GM19035 (cell line): ENCODE results near the gene EXOC3L2.

ENCODE experiments used
- ATAC-seq: cut with Tn5 transposase; IDR thresholded peaks from one replicate; pipeline ENCODE4 v1.9.1; 2021; ENCODE audit not compliant: unreplicated experiment

The EXOC3L2 gene

DNA sequence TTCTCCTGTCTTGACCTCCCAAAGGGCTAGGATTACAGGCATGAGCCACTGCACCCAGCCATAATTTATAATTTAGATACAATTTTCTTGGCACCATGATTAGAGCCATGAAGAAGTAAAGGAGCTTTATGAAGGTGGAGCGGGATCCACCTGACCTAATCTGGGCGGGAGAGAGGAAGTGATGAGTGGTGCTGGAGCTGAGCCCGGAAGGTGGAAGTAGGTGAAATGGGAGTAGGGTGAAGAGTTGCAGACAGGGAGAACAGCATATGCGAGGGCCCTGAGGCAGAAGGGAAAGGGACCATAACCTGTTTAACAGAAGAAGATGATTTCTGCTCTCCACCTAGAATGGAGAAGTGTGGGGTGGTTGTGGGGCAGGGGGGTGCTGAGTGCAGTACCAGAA, 62.4 kb downstream of the EXOC3L2 start:
- no peak for ATAC-seq

DNA sequence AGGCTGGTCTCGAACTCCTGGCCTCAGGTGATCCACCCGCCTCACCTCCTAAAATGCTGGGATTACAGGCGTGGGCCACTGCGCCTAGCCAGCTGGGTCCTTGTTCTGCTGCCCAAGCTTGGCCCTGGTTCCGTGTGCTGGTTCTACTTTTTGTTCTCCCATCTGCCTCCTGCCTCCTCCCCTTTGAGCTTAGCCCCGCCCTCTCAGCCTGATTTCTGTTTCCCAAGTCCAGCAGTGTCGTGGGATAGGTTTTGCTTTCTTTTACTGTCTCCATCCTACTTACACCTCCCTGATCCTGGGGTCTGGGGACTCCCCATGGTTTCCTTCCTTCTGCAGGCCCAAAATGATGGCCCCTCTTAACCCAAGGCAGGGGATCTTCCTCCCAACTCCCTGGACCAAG, 64.3 kb downstream of the EXOC3L2 start:
- no peak for ATAC-seq

DNA sequence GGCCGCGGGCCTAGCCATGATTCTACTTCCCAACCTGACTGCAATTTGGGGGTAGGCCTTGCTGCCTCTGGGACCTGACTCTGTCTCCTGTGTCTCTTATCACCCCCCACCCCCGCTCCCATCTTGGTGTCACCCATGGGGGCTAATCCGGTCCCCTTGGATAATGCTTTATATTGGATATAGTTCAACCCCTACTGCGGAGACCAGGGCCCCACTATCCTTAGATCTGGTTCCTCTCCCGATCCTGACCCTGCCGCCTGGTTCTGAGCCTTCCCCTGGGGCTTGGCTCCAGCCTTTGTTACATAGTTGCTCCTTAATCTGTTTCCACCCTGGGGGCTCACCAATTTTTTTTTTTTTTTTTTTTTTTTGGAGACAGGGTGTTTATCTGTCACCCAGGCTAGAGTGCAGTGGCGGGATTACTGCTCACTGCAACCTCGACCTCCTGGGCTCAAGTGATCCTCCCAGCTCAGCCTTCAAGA, 65.3 kb downstream of the EXOC3L2 start:
- ATAC-seq = no peak

DNA sequence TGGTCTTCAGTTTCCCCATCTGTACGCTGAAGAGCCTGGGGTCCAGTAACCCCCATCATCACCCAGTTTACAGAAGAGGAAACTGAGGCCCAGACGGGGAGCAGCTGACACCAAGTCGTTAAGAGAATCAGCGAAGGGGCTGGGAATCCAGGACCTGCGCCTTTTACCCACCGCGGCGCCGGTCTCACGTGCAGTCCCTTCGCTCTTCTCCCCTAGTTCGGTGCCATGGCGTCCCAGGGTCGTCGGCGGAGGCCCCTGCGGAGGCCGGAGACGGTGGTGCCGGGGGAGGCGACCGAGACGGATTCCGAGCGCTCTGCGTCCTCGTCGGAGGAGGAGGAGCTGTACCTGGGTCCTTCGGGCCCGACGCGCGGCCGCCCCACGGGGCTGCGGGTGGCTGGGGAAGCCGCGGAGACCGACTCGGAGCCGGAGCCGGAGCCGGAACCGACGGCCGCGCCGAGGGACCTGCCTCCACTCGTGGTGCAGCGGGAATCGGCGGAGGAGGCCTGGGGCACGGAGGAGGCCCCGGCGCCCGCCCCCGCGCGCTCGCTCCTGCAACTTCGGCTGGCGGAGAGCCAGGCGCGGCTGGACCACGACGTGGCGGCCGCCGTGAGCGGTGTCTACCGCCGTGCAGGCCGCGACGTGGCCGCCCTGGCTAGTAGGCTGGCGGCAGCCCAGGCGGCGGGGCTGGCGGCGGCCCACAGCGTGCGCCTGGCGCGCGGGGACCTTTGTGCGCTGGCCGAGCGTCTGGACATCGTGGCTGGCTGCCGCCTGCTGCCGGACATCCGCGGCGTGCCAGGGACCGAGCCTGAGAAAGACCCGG, 65.9 kb downstream of the EXOC3L2 start:
- no peak for ATAC-seq

DNA sequence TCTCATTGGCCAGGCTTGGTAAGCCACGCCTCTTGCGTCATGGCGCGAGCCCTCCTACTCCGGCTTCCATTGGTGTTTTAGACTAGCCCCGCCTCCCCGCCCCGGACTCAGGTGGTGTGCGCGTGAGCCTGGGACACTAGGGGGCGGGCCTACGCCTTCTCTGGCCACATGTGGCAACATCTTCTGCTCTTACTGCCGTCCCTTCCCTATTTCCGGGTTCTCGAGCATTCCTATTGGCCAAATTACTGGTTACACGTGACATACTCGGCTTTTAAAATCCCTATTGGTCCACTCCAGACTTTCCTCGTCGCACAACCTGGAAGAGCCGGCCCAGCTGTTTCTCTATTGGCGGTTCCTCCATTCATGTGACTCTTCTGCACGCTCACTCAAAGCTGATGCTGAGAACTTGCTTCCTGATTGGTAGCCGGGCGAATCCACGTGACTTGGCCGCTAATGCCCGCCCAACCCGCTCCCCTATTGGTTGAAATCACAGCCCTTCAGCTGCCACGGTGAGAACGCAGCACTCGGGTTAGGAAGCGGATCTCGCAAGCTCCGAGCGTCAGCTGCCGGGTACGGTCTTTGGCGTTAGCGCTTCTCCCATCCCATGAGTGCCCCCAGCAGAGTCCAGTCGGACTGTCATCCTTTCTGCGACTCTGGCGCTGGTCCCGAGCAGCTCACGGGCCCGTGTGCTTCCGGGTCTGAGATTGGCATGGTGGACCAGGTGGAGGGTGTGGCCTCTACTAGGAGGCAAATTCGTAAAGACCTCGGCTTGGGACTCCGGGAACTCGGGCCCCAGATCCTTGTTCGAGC, 66.7 kb downstream of the EXOC3L2 start, which contains the start of gene BLOC1S3:
TSS of gene BLOC1S3 (plus strand) at position 523 of the 810 bp plus-strand sequence. CDS start 513 bp downstream, outside the sequence.
- peak; percentile 81 for ATAC-seq

DNA sequence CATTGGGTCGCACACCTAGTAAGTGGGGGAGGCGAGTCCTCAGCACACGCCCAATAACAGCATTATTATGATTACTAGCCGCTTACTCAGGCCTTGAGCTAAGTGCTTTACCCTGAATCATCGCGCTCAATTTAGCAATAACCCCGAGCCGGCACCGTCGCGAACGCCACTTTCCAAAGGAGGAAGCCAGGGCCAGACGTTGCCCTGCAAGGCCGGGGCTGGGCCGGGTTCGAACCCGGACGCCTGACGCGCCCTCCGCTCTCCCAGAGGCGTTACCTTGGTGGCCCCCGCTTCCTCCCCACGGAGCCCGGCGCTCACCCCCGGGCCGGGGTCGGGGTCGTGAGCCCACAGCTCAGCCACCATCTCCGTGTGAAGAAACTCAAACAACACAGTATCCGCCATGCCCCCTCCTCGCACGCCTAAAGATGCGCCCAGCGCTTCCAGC, 67.4 kb downstream of the EXOC3L2 start, which contains the start of gene TRAPPC6A:
TSS of gene TRAPPC6A (minus strand) at position 421 of the 445 bp plus-strand sequence. CDS start at position 402, 19 bp downstream.
- peak; percentile 2 for ATAC-seq

DNA sequence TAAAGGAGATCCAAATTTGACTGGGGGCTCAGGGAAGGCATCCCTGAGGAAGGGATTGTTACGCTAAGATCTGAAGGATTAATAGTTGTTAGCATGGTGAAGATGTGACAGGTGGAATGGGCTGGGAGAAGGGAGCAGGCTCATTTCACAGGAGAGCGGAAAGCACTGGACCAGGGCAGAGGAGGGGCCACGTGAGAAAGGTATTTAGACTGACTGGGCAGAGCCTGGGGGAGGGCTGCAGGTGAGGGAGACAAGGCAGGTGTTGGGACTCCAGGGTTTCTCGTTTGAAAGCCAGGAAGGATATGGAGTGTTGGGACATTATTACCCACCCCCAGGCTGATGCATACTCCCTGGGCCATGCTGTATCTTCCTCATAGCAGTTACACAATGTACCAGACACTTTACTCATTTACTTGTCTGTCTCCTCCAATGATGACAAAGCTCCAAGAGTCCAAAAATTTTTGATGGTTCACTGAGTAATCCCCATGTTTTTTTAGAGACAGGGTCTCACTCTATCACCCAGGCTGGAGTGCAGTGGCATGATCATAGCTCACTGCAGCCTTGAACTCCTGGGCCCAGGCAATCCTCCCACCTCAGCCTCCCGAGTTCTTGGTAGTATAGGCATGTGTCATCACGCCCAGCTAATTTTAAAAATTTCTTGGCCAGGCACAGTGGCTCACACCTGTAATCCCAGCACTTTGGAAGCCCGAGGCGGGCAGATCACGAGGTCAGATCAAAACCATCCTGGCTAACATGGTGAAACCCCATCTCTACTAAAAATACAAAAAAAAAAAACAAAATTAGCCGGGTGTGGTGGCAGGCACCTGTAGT, 69.5 kb downstream of the EXOC3L2 start:
- no peak for ATAC-seq

DNA sequence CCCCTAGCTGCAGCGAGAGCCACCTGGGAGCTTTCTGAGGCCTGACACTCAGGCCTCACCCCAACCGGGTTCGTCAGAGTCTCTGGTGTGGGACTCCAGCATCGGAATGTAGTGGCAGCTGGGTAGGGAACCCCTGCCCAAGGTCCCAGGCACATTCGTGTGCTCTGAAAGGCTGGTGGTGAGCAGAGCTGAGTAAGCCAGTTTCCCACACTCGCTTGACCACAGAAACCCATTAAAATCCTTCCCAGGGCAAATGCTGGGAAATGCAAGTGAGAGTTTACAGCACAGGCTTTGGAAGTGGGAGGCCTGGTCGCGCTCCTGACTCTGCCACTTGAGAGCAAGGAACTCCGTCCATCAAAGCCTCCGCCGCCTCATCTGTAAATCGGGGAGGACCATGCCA, 71.4 kb downstream of the EXOC3L2 start:
- no peak for ATAC-seq

DNA sequence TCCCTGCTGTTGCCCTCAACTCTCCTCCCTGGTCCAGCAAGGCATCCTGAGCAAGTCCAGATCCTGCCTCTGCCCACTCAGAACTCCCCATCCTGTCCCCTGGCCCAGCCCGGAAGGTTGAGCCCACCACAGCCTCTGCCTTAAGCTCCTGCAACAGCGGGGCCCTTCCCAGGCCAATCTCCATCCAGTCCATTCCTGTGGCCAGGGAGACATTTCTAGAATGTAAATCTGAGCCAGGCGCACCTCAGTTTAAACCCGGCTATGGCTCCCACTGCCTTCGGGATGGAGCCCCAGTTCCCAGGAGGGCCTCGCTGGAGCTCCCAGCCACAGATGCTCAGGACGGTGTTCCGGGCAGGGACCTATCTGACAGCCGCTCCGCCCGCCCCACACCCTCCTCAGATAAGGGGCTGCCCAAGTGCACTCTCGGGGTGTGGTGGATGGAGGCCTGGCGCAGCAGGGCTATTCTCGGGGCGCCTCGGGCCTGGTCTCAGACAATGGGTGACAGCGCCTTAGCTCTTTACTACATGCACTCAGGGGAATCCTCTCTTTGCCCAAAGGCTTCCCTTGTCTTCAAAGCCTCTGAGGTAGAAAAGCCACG, 72.5 kb downstream of the EXOC3L2 start:
- ATAC-seq = no peak

DNA sequence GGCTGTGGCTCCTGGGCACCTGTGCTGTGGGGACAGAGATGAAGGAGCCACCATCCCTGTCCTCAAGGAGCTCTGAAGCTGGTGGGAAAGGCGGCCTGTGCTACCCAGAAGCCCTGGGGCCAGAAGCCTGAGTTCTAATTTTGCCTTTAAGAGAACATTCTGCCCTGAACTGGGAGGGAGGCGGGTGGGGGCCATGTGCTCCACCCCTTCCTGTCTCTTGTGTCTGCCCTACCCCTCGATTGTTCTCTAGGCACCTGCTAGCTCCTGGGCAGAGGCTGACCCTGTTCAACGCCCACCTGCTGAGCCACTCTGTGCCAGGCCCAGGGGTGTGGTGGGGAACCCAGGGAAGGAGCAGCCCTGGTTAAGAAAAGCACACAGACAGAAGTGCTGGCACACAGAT, 73.0 kb downstream of the EXOC3L2 start:
- ATAC-seq = no peak

DNA sequence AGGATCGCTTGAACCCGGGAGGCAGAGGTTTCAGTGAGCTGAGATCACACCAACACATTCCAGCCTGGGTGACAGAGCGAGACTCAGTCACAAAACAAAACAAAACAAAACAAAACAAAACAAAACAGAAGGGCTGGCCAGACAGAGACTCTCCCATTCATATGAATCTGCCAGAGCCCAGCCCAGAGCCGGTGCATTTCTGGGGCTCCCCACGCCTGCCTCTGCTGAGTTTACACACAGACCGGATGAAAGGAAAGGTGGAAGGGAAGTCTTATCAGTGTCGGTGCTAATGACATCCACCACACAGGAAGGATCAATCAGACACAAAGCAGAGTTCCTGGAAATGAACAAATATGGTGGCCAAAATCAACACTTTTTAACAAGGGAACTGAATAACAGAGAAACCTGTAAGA, 74.0 kb downstream of the EXOC3L2 start:
- ATAC-seq = no peak

DNA sequence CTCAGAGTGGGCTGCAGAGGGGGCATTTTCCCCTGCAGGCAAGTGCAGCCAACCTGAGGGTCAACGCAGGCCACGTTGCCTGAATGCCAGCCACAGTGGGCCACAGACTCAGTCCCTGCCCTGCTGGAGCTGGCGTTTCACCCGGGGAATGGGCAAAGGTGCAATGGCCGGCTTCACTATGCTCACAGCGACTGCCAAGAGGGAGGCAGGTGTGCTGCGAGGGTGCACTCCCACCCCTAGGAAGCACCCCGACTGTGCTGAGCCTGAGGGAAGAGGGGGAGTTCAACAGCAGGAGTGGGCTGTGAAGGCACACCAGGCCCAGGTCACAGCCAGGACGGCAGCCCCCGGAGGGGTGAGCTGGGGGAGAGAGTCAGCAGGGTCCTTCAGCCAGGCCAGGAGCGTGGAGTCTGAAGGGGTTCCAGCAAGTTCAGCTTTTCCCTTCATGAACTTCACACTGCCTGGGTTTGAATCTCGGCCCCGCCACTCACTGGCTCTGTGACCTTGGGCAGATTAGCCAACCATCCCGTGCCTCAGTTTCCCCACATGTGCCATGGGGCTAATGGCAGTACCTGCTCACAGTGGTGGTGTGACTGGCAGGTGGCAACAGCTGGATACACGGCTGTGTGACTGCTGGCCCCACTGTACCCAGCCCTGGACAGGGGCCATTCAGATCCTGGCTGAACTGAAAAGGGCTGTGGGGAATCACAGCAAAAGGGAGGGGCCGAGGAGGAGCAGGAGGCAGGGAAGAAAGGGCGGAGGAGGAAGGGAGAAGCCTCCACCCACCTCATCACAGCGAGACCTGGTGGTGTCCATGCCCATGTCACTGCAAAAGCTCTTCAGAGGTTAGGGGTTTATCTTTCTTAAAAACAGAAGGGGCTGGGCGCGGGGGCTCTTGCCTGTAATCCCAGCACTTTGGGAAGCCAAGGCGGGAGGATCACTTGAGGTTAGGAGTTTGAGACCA, 74.8 kb downstream of the EXOC3L2 start:
- no peak for ATAC-seq

DNA sequence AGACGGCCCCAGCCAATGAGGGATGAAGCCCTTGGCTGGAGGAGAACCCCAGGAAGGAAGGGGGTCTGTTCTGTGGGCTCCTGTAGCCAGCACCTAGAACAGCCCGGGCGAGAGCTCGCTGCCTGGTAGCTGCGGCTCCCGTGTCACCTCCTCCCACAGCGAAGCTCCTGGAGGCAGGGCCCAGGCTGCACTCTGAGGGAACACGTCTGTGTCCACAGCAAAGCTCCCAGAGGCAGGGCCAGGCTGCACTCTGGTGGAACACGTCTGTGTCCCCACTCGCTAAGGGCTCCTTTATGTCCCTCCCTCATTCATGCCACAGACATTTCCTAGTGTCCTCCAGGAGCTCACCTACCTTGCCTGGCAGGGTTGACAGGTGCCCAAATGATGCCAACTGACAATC, 75.6 kb downstream of the EXOC3L2 start:
- ATAC-seq = no peak

DNA sequence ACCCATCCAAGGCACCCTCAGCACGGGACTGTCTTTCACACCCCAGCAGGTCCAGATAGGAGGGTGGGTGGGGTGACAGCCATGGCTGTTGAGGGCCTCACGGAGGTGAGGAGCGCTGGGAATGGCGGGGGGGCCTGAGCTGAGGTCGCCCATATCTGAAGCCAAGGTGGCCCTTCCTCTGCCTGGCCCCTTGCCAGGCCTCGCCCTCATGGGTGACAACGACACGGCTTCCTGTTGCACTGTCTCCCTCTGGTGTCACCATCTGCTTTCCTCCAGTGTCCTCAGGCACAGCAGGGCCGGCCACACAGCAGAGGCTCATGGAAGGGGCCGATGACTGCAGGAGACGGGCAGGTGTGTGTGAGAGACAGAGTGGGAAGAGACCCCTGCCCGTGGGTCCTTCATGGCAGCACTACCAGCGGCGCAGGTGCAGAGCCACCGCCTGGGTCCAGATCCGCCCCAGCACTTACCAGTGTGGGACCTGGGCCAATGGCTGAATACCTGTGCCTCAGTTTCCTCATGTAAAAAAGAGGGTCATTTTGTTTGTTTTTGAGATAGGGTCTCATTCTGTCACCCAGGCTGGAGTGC, 76.3 kb downstream of the EXOC3L2 start:
- ATAC-seq = no peak

DNA sequence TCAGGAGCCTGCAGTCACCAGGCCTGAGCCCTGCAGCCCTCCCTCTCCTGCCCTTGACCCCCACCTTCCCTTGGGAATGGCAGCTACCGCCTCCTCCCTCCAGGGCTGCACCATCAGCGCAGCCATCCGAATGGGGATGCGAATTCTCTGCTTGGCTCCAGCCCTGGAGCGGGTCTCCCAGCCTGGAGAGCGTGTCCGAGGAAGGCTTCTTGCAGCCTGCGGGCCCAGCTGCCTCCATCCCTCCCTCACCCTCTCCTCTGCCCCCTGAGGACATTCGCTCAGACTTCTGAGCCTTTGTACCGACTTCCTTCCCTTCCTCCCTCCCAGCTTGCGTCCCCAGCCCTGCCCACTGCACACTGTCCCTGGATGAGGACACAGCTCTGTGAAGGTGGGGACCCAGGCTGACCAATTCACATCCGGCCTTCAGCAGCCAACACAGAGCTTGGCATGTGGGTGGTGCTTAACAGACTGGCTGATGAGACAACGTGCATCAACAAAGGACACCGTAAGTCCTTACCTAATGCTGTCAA, 78.4 kb downstream of the EXOC3L2 start:
- no peak for ATAC-seq

DNA sequence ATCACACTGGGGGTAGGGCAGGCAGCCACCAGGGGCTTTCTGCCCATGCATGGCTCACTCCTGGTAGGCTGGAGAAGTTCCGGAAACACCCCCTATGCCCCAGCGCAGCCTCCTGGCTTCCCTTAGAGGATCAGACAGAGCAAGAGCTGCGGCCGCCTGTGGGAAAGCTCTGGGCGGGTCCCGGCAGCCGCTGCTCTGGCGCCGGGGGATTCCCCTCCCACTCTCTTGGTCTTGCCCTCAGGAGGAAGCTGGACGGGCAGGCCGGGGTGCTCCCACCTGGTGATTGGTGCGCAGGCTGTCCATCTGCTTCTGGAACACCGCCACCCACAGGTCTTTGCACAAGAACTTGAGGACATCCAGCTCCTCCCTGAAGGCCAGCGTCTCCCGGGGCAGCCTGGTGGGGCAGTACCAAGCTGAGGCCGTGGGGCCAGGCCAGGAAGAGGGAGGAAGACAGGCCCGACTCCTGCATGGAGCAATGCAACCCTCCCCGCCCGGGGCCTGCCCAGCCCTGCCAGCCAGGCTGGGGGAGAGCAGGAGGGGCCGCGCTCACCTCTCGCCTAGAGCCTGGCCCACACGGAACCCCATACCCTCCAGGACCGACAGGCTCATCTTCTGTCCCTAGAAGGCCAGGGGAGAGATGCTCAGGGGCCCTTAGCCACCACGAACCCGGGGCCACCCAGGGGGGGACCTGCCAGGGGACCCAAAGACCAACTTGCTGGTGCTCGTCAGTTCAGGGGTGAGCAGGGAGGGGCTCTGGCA, 80.5 kb downstream of the EXOC3L2 start:
- ATAC-seq = peak; percentile 65

DNA sequence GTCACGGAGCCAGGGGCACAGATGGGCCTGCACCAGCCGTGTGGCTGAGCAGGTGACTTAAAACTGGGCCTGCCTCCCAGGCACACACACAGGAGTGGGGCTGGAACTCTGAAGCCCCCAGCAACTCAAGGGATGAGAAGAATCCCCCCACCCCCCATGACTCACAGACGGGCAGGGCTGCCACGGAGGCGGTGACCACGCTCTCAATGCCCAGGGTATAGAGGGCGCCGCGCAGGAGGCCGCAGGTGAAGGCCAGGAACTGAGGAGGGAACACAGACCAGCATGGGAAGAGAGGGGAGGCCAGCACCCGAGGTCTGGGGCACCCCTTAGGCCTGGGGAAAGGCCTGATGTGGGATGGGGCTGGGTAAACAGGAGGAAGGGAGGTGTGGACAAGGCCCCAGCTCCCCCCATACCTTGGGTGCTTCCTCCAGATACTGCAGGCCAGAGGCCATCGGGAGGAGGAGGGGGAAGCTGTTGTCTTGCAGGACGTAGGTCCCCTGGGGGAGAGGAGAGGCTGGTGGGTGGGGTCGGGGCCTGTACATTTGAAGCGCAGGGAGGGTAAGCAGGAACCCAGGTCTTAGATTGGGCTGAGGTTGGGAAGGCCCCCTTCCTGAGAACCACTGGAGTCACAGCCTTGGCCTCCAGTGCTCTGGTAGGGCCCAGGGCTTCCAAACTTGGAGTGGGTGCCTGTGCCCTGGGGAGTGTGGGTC, 81.3 kb downstream of the EXOC3L2 start:
- no peak for ATAC-seq
